Brain pericyte (primary cell): Measurements from ENCODE around the gene TMEM38B.
"Not testable (repeated sequence)": the region's sequence is repeated elsewhere in the genome, so short reads cannot be mapped to it uniquely, and the experiment has no call there.

Experiments
- DNase-seq: peaks from one replicate; pipeline ENCODE4 v3.0.0-alpha.2; 2012; ENCODE audit warnings: low read depth, low spot score

The TMEM38B gene

DNA sequence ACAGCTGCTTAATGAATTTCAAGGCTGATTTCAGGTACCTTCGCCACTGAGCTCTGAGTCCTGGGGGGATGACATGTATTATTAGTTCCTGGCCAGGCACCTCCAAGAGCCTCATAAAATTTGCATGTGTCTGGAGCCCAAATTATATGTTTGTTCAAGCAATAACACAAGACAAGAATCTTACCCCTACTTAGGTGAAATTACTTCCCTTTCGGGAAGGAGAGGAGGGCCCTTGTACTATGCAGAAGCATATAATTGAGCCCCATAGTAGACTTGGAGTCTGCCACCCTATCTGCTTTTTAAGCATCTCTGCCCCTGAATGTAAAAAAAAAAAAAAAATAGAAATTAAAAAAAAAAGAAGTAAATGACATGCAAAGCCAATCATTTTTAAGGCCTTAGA, 13.0 kb upstream of the TMEM38B start:
- DNase-seq: no peak

DNA sequence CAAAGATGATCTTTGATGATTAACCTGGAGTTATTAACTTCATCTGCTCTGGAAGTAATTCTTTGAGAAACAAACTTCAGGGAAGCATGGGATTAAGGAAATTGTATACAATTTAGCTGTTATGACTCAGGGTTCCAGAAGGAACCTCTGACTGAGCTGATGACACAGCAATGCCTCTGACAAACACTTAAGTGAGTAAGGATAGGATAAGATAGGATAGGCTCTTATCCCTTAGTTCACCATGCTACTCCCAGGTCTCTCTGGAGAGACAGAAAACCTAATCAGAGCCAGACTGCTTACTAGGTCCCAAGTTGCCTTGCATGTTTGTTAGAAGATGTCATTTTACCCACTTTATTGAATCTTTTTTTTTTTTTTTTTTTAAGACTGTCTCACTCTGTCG, 12.6 kb upstream of the TMEM38B start:
- no peak for DNase-seq

DNA sequence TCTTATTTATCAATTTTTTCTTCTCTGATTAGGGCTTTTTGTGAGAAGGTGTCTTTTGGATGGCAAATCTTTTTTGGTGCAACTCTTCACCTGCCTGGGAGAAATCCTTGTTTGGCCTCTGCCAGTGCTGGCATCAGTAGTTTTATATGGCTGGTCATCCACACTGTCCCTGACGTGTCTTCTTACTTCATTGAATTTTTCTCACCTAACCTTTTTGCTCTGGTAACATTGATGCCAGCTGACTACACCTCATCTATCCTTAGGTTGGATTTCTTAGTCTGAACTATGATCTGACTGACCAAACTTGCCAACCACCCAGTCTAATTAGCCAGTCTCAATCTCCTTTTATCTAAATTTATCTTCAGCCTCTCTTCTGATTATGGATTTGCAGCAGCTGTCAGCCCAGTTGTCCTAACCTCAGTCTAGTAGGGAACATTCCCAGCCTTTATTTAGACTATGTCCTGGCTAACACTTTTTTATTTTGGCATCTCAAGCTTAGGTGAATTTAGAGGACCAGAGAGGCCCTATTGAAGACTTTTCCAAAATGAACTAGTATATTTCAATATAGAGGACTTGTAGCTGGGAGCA, 10.6 kb upstream of the TMEM38B start:
- no peak for DNase-seq

DNA sequence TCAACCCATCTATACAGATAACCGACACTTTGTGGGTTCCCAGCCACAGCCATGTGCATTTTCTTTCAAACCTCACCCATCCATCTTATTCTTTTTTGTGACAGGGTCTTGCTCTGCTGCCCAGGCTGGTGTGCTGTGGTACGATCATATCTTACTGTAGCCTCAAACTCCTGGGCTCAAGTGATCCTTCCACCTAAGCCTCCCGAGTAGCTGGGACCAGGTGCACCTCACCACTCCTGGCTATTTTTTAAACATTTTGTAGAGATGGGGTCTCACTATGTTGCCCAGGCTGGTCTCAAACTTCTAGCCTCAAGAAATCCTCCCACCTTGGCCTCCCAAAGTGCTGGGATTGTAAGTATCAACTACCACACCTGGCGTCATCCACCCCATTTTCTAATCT, 7.4 kb upstream of the TMEM38B start:
- no peak for DNase-seq

DNA sequence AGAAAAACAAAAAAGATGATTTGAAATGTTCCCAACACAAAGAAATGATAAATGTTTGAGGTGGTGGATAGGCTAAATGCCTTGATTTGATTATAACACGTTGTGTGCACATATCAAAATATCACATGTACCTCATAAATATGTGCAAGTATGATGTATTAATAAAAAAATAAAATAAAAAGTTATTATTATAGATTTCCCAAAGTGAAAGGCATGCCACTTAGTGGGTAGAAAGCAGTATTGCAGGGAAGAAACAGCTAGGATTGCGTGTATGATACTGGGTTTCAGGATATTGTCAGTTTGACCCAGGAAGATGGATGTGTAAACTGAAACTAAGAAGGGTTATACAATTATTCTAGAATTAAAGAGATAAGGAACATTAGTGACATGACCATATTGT, 3.6 kb upstream of the TMEM38B start:
- DNase-seq: no peak

DNA sequence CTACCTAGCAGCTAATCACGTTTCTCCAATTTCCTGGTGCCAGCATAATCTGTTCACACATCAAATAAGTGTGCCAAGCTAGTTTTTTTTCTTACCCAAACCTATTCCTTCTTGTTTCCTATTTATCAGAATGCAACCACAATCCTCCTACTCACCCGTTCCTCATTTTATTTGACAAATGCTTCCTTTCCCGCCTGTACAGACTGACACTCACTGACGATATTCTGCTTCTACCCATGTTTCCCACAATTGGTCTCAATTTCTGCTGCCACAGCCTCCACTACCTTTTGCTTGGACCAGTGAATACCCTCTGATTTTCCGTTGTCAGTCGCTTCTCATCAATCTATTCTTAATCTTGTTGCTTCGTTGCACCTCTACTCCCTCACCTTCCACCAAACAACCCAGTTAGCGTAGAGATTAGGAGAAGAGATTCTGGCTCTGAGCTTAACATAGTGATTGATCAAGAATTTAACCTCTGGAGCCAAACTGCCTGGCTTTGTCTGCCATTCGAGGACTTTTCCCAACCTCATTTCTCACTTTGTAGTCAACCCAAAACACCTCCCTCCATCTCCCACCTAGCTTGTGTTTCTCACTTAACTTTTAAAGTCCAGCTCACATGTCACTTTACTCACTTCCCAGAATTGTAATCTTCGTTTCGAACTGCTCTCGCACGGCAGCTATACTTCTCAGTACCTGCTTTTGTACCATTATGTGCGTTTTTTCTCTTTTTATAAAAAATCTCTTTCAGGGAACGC, 729 bp upstream of the TMEM38B start:
- DNase-seq: no peak

DNA sequence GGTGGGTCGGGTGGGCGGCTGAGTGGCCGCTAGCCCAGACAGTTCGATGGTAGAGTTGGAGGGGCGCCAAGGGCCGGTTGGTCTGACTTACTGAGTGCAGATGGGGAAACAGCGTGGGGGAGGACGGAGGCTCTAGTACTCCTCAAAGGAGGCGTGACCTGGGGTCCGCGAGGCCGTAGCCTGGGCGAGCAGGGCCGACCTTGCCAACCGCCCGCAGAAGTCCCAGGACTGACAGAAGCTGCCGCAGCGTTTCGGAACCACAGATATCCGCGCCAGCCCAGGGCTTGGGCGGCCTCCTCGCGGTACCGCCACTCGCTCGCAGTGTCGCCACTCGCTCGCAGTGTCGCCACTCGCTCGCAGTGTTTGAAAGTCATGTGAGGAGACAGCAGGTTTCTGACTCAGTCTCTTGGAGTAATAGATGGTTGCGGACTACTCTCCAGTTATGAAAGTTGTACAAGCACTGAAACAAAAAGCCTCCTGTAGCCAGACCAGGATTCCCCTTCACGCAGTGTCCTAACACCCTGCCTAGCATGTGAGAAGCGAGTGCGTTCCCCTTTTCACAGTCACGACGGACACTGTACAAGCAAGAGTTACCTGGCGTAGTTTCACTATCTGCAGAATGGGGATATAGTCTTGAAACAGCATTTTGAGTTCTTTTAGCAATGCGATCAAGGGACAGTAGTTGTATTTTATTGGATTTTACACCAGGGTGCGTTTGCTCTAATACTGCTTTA, 674 bp downstream of the TMEM38B start:
- DNase-seq: no peak

DNA sequence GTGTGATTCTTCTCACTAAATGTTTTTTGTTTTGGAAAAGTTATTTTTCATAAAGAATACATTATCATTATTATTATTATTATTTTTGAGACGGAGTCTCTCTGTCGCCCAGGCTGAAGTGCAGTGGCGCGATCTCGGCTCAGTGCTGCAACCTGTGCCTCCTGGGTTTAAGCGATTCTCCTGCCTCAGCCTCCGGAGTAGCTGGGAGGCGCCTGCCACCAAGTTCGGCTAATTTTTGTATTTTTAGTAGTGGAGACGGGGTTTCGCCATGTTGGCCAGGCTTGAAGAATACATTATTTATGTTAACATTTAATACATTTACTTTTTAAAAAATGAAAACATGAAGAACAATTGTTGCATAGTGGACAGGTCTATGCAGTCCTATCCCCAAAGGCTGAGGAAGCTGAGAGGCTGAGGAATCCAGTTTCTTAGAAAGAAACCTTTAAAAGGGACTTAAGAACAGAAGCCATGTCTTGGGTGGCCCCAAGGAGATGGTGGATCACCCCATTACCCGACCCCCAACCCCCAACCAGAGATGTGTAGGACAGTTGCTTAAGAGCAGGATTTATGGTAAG, 2.0 kb downstream of the TMEM38B start:
- DNase-seq: no peak

DNA sequence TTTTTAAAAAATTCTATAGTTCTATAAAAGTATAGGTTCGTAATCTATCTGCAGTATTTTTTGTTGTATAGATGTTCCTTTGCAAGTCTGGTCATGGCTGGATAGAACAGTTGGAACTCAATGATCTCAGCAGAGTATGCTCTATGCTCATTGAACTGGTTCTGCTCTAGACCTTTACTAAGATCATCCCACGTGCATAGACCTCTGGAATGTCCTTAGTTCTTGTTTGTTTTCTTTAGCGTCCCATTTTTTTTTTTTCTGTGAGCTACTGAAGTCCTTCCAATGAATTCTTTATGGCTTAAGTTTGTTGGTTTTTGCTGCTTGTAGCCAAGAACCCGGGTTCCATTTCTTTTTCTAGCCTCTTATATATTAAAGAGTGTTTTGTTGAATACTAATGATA, 3.5 kb downstream of the TMEM38B start:
- DNase-seq: no peak

DNA sequence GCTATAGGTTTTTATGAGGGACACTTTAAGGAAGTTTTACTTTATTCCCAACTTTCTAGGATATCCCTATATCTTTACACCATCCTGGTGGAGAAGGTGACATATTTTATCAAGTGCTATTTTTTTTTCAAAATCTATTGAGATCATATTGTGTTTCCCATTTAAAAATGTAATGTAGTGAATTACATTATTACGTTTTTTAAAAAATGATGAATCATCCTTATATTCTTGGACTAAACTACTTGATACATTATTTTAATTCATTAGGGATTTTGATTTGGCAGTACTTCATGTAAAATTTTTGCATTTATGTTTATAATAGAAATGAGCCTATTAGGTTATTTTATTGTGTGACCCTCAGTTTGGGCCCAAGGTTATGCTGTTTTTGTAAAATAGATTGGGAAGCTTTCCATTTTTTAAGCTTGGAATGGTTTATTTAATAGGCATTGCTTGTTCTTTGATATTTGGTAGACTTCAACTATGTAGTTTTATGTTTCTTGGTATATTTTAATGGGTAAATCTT, 4.1 kb downstream of the TMEM38B start:
- no peak for DNase-seq

DNA sequence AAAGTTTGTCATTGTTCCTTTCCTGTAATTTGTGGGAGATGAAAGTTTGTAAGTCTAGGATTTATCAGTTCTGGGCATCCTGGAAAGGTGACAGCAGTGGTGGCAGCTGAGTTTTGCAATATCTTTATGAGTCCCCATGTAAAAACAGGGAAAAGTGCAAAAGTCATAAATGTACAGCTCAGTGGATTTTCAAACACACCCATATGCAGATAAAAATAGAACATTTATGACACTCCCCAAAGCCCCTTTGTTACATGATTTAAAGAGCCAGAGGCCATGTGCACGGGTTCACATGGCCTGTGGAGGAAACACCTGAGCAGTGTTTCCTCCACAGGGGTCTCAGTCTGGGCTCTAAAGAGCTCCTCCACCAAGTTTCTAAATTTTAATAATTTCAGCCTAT, 6.3 kb downstream of the TMEM38B start:
- no peak for DNase-seq

DNA sequence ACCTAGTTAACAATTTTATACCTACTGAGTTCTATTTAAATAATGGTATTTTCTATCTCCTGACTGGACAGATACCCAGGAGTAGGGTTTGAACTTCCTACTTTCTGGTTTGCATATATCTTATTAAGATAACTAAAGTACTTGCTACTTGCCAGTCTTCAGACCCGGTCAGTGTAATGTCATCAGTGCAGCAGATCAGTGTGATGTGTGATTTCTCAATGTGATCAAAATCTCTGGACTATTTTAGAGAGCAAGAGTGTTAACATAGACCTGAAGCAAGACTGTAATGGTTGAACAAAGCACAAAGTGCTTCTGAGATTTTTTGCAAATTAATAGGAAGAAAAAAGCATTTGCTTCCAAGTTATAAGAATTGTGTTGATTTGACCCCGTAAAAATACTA, 6.8 kb downstream of the TMEM38B start:
- DNase-seq: no peak

DNA sequence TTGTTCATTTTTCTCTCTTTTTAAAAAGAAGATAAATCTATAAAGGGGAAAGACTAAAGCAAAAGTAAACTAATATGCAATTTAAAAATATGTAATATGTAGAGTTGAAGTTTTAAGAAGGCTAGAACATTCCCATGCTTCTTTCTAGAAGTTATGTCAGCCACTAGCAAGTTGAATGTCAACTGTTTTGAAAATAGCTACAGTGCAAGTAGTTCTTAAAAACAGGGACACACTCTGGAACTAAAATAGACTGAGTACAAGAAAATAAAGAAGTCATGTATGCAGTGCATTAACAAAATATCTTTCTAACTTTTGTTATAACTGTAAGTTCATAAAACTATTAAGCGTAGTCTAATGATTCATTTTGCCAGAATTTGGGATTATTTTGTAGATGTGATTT, 7.9 kb downstream of the TMEM38B start:
- DNase-seq: no peak

DNA sequence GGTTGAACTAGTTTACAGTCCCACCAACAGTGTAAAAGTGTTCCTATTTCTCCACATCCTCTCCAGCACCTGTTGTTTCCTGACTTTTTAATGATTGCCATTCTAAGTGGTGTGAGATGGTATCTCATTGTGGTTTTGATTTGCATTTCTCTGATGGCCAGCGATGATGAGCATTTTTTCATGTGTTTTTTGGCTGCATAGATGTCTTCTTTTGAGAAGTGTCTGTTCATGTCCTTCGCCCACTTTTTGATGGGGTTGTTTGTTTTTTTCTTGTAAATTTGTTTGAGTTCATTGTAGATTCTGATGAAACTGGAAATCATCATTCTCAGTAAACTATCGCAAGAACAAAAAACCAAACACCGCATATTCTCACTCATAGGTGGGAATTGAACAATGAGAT, 9.3 kb downstream of the TMEM38B start:
- DNase-seq: not testable (repeated sequence)

DNA sequence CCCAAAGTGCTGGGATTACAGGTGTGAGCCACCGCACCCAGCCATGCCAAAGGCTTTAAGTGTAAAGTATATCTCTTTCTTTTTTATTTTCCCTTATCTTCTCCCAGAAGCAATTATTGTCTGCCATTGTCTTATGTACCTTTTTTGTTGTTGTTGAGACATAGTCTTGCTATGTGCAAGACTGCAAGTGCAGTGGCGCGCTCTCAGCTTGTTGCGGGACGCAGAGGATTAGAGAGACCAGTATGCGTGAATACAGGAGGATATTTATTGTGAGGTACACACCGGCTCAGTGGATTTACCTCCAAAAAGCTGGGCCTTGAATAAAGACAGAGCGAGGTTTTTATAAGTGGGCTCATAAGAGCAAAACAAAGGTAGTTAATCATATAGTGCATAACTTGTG, 11.8 kb downstream of the TMEM38B start:
- DNase-seq: no peak

DNA sequence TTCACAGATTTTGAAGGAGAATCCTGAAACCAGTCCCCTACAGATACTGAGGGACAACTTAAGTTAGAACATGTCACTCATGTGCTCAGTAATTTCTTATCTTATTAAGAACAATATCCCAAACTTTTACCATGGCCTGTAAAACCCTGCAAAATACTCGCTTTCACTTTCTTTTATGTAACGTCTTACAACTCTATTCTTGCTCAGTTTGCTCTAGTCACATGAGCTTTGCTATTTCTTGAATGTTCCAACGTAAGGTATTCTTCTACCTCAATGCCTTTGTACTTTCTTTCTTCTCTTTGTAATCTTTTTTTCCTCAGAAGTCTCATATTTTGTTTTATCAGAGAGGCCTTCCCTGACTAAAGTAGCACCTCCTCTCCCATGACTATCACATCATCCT, 14.1 kb downstream of the TMEM38B start:
- no peak for DNase-seq

DNA sequence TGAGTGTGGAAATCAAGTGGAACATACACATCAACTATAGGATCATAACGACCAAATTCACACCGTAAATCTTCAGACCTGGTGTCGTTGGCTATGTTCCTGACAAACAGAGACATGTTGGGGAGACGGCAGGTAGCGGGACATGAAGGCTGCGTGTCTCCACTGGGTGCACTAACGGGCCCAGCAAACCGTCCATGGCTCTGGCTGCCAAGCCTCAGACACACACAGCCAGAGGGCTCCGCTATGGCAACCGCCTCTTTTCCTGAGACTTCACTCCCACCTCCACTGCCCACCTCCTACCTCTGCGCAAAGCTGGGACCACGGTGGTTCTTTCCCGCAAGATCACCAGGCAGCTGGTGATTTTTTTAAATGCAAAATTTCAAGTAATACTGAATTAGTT, 16.3 kb downstream of the TMEM38B start:
- no peak for DNase-seq

DNA sequence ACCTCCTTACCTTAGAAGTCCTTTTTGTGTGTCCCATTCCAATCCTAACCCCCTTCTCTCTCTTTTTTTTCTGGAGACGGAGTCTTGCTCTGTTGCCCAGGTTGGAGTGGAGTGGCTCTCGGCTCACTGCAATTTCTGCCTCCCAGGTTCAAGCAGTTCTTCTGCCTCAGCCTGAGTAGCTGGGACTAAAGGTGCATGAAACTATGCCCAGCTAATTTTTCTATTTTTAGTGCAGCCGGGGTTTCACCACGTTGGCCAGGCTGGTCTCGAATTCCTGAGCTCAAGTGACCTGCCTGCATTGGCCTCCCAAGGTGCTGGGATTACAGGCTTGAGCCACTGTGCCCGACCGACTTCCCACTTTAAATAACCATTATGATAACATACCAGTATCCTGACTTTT, 17.5 kb downstream of the TMEM38B start:
- no peak for DNase-seq

DNA sequence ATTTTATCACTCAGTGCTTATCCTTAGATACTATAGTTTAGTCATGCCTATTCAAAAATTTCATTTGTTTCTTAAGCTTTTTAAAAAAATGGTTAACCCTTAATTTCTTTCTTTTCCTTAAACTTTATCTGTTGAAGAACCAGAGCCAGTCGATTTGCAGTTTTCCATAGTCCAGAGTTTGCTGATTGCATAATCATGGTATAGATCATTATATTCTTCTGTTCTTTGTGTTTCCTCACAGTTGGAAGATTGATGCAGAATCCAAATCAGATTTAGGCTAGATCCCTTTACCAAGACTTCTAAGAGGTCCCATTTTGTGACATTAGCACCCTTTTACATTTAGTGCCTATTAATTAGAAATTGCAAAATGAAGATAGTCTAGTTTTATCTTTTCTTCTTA, 18.0 kb downstream of the TMEM38B start:
- no peak for DNase-seq

DNA sequence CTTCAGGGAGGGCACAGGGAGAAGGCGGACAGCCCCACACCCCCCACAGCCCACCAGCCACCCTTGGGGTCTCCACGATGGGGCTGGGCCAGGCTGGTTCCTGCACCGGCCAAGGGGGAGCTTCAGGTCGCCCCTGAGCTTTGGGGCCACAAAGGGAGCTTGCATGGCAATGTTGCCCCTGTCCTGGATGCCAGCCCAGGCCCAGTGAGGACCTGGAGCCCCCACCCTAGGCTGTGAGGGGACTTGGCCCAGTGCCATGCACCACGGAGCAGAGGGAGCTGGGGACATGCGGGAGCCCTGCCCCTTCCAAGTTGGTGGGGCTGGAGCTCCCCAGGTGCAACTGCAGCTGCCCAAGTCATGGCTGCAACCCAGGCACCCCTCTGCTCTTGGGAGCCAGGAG, 18.4 kb downstream of the TMEM38B start:
- no peak for DNase-seq

DNA sequence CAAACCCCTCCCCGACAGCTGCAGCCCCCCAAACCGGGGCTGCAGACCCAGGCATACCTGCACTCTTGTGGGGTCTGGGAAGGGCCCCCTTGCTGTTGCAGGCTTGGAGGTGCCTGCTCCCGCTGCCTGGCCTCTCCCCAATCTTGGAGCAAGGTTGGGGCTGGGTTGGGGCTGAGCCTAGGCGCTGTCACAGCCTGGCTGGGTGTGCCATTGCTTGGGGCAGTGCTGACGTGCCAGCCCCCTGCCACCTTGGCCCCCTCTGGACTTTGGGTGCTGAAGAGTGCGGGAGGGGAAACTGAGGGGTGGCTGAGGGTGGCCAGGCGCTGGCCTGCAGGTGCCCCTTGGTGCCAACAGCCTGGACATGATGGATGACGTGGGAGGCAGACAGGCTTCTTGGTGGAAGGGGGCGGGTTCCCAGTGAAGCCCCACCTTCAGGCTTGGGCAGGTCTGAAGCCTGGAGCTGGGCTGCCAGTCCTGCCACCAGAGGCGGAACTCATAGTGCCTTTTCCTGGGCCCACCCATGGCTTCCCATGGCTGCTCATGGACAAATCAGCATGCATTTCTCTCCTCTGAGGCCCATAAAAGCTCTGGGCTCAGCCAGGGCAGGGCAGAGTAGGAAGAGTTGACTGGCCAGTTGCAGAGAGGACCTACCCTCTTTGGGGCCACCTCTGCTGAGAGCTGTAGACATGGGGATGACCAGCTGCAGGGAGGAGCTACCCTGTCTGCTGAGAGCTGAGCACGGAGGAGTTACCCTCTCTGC, 19.1 kb downstream of the TMEM38B start:
- DNase-seq: no peak

DNA sequence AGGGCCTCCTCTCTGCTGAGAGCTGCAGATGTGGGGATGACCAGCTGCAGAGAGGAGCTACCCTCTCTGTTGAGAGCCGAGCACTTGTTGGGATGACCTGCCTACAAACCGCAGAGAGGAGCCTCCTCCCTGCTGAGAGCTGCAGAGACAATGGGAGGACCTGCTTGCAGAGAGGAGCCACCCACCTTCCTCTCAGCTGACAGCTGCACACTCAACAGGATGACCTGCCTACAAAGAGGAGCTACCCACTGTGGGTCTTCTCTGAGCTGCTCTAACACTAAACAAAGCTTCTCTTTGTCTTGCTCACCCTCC, 19.6 kb downstream of the TMEM38B start:
- no peak for DNase-seq
